NCI-H1092 treated with DMSO at 0.1 percent for 48 hours (cell line): ENCODE measurements around the gene DGKD.

ENCODE experiments used
- DNase-seq: peaks from one replicate; lab custom pipeline; 2025; lab: John Stamatoyannopoulos, UW

The DGKD gene

DNA sequence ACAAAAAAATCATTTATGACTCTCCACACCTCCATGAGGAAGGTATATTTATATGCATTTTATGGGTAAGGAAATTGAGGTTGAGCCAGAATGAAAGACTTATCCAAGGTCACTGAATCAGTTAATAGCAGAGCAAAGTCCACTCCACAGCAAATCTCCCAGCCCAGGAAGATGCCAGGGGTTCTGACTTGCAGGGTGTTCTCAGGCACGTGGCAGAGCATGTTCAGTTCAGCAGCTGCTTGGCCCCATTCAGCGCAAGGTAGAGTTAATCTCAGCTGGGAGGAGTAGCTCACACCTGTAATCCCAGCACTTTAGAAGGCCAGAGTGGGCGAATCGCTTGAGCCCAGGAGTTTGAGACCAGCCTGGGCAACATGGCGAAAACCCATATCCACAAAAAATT, 17.8 kb upstream of the DGKD start:
- DNase-seq: no peak

GRCh38 chr2:233338046-233338445, 16.2 kb upstream of the DGKD start:
- no peak for DNase-seq

GRCh38 chr2:233338812-233339368, 15.4 kb upstream of the DGKD start:
- no peak for DNase-seq

- DNase-seq: no peak
These were observed 14.9 kb upstream of the DGKD start for GRCh38 chr2:233339427-233339826.

GRCh38 chr2:233341296-233341695, 13.0 kb upstream of the DGKD start:
- DNase-seq: no peak

- no peak for DNase-seq
These were observed 12.0 kb upstream of the DGKD start for GRCh38 chr2:233342301-233342700.

GRCh38 chr2:233343171-233343705, 11.1 kb upstream of the DGKD start:
- DNase-seq: no peak

- no peak for DNase-seq
These were observed 7.9 kb upstream of the DGKD start for GRCh38 chr2:233346376-233346775.

GRCh38 chr2:233346930-233347329, 7.4 kb upstream of the DGKD start:
- DNase-seq: no peak

- peak; percentile 24 for DNase-seq
These were observed 5.0 kb upstream of the DGKD start for GRCh38 chr2:233349005-233349998.

DNA sequence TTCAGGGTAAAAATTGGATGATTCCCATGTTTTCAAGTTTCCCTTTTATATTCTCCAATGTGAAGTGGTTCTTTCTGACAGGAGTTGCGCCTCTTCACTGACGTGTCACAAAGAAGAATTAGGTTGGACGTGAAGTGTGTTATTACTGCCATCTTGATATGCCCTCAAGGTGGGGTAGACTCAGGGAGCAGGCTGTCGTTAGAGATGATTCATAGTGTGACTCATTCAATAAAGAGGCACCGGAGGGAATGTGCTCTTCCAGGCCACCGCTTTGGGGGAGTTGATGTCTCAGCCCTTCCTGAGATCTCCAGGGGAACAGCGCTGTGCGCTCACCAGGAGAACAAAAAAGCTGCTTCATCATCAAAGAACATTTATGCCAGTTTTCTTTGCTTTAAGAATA, 3.6 kb upstream of the DGKD start:
- no peak for DNase-seq

GRCh38 chr2:233351423-233351822, 2.9 kb upstream of the DGKD start:
- no peak for DNase-seq

- DNase-seq: no peak
These were observed 2.0 kb upstream of the DGKD start for GRCh38 chr2:233352141-233352842.

- DNase-seq: no peak
These were observed 1.1 kb upstream of the DGKD start for GRCh38 chr2:233353101-233353768.

- DNase-seq: no peak
These were observed 218 bp downstream of the DGKD start for GRCh38 chr2:233354500-233354924.

DNA sequence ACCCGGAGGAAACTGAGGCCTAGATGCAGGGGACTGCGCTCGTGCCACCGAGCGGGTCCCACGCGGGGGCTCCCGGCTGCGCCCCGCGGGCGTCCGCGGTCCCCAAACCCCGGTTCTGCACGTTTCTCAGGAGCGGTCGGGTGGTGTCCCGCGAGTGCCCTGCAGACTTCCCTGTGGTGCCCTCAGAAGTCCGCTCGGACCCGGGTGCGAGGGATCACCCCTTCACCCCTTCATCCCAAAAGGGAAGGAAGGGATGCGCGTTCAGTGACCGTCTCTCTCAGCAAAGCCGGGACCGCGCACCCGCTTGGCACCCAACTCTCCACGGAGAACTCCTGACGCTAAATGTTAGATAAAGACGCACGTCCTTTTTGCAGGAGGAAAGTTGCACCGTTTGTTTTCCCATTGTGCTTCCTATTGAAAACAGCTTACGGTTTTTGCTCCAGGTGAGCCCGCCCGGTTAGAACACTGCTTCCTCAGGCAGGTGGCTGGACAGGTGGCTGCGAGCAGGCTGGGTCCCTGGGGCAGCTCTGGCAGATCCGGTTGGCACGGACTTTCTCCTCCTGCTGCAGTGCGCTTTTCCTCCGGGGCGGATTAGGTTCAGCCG, 779 bp downstream of the DGKD start:
- peak; percentile 9 for DNase-seq

GRCh38 chr2:233355916-233356315, 1.6 kb downstream of the DGKD start:
- no peak for DNase-seq

GRCh38 chr2:233356546-233357308, 2.4 kb downstream of the DGKD start:
- no peak for DNase-seq

- no peak for DNase-seq
These were observed 4.0 kb downstream of the DGKD start for GRCh38 chr2:233358335-233358734.

GRCh38 chr2:233358947-233359346, 4.7 kb downstream of the DGKD start:
- no peak for DNase-seq

DNA sequence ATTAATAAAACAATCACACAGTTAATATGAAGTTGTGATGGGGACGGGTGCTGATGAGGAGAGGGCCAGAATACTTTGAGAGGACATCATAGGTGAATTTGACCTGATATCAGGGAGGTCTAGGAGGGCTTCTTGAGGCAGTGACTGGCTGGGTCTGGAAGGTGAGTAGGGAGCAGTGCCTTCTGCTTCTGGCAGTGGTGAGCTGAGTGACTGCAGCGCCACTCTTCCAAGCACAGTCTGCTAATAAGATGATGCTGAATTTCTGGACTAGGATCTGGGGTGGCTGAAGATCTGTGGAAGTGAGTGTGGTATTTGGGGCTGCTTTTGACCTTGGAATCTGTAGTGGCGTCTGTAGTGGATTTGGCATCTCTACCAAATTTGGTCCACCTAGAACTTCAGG, 5.5 kb downstream of the DGKD start:
- DNase-seq: no peak
